ENCODE measurements around the gene PDGFRB. TPM values are rescaled to one million over a fixed set of nuclear protein-coding genes. Genes with fewer than 3 reads are reported as not detected.

Gene PDGFRB
- total and polyA plus RNA-seq, 2 of the 8 experiments (the other 6 are each of a cell fraction or from before 2014, with no cell fraction given) = 4.2 to 13.7 TPM

DNA sequence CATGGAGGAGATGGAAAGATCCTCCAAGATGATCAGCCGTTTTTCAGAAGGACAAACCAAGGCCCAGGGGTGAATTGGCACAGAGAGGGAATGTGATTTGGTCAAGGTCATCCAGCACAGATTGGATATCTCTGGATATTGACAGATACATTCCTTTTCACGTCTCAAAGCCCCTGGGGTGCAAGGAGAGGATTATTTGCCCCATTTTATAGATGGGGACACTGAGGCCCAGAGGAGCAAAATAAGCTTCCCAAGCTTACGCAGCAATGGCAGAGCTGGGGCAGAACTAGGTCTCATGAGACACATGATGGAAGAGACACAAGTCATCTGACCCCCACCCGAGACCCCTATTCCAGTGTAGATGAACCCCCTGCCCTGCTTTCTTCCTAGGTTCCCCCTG, 895 bp upstream of the PDGFRB start:
- Histone ChIP-seq H2BK15ac (ENCODE audit: low read length) (no peak overlapping the region), H3K79me2 (ENCODE audit: control insufficient read depth in 1 of 2, insufficient read depth in 2 of 2, low read length in 2 of 2) (no peaks in the 10 kb centered on the region), H3K4me3 (ENCODE audit: extremely low read depth in 1 of 4, insufficient read depth in 2 of 4, low read depth in 3 of 4, low read length in 4 of 4) (no peak overlapping the region), H3K4ac (replicated peaks; ENCODE audit: insufficient read length, low read depth, low read length) (no peak overlapping the region), H2BK12ac (ENCODE audit: low read depth, low read length) (peak overlapping the region; percentile 44; the same call in 1 of the 2 replicates), H3K23ac (ENCODE audit: insufficient read length) (no peak overlapping the region), H2AFZ (ENCODE audit: low read length) (no peak overlapping the region), H3K4me1 (replicated peaks in 1 of 4; ENCODE audit: control insufficient read depth in 3 of 4, insufficient read depth in 4 of 4, low read length in 3 of 4) (peaks cover 9 to 27% (median 15%) of the 10 kb centered on the region in 4 experiments), H2BK120ac (replicated peaks; ENCODE audit: low read depth, low read length) (no peak overlapping the region), H2BK20ac (ENCODE audit: low read length) (0 out of 2 replicates have a peak overlapping the region, but pooled peaks have one; percentile 5), H3K9ac (replicated peaks in 1 of 4; ENCODE audit: extremely low read depth in 1 of 4, low read depth in 3 of 4, low read length in 3 of 4) (no peak overlapping the region), H4K20me1 (replicated peaks in 1 of 2; ENCODE audit: control insufficient read depth in 1 of 2, insufficient read depth in 2 of 2, low read length in 2 of 2) (no peaks in the 10 kb centered on the region), H3K14ac (ENCODE audit: insufficient read length) (no peak overlapping the region), H4K8ac (ENCODE audit: extremely low read depth, insufficient read depth, low read length) (no peak overlapping the region), H3K27me3 (replicated peaks in 1 of 4; ENCODE audit: control insufficient read depth in 3 of 4, extremely low read depth in 1 of 4, insufficient read depth in 3 of 4, low read length in 3 of 4) (no peaks in the 10 kb centered on the region; a peak in 2 of 7 replicates), H4K91ac (replicated peaks; ENCODE audit: insufficient read length, low read length) (no peak overlapping the region), H3K79me1 (ENCODE audit: low read depth, low read length) (no peaks in the 10 kb centered on the region), H2AK5ac (ENCODE audit: low read depth, low read length) (peak overlapping the region; percentile 91; the same call in 1 of the 2 replicates), H4K5ac (ENCODE audit: insufficient read length, low read depth, low read length) (no peak overlapping the region), H3K4me2 (ENCODE audit: insufficient read depth in 1 of 2, low read depth in 2 of 2, low read length in 2 of 2) (peak overlapping the region in 1 of 2 experiments; percentile 73; a peak in 1 of 4 replicates), H3K18ac (ENCODE audit: extremely low read depth, low read length) (no peak overlapping the region), H3K27ac (ENCODE audit: low read depth, low read length) (no peak overlapping the region), H2BK5ac (ENCODE audit: low read depth, low read length) (no peak overlapping the region), H3K23me2 (ENCODE audit: low read depth, low read length) (no peaks in the 10 kb centered on the region; the same call in 1 of the 2 replicates), H3K9me3 (ENCODE audit: insufficient read depth in 2 of 2, low read depth in 1 of 2, low read length in 1 of 2) (no peaks in the 10 kb centered on the region), H3K56ac (replicated peaks; ENCODE audit: insufficient read length, low read depth, low read length) (no peak overlapping the region), H3K36me3 (ENCODE audit: control insufficient read depth in 2 of 4, insufficient read depth in 4 of 4, low read length in 3 of 4) (no peaks in the 10 kb centered on the region)
- ChIA-PET POLR2A (ENCODE audit: partially characterized antibody) (no interaction called here), CTCF (ENCODE audit: partially characterized antibody) (interaction anchor here (0.7 to 15.3 kb wide), 9 partner anchors 11 to 194 kb away, joined by 3 to 372 read pairs (median 8); no protein-coding TSS in a partner anchor)
- no peak for DNase-seq (ENCODE audit: low read depth in 1 of 2, low spot score in 2 of 2)
- no peak for FAIRE-seq
- TF ChIP-seq KDM1A (IDR thresholded peaks at IDR 0.05; ENCODE audit: borderline replicate concordance, low read length) (peak; percentile 75; the same call in 1 of the 2 replicates), GTF2F1 (IDR thresholded peaks at IDR 0.05; ENCODE audit: borderline replicate concordance, low read depth, low read length) (no peak), SIN3A (conservative IDR thresholded peaks at IDR 0.05 in 1 of 2, IDR thresholded peaks at IDR 0.05 in 1 of 2; ENCODE audit: low read depth in 1 of 2, low read length in 2 of 2) (no peak), HDAC2 (IDR thresholded peaks at IDR 0.05; ENCODE audit: borderline replicate concordance in 1 of 2, low read depth in 2 of 2, low read length in 2 of 2) (0 out of 4 replicates have a peak, but pooled peaks of 1 of the 2 experiments have one; percentile 31), RBBP5 (IDR thresholded peaks at IDR 0.05; ENCODE audit: borderline replicate concordance, low read depth, low read length) (no peak)
- 74% methylated on average over 4 of the region's 4 CpGs; no CpG with 5 or more reads in 1 of the 2 experiments for WGBS, 2 experiments (ENCODE audit: extremely low coverage in 1 of 2, insufficient coverage in 1 of 2, insufficient read length in 1 of 2, insufficient replicate concordance in 2 of 2, low coverage in 1 of 2, low lambda C conversion rate in 2 of 2, missing lambda C conversion rate in 1 of 2)

All from H1 (cell line).